HG02852 (cell line): ENCODE results near the gene ARHGAP26.

ENCODE experiments used
- ATAC-seq: cut with Tn5 transposase; IDR thresholded peaks from one replicate; pipeline ENCODE4 v1.9.1; 2021; ENCODE audit warnings: mild to moderate bottlenecking, moderate library complexity; ENCODE audit not compliant: unreplicated experiment

Gene ARHGAP26

GRCh38 chr5:142783601-142784341 lies 13.6 kb downstream of the ARHGAP26 start:
- peak; percentile 76 for ATAC-seq

GRCh38 chr5:142784401-142784955 lies 14.3 kb downstream of the ARHGAP26 start:
- ATAC-seq = no peak

GRCh38 chr5:142785206-142785605 lies 15.0 kb downstream of the ARHGAP26 start:
- ATAC-seq = no peak

GRCh38 chr5:142789206-142789605 lies 19.0 kb downstream of the ARHGAP26 start:
- no peak for ATAC-seq

- no peak for ATAC-seq
Measured at GRCh38 chr5:142792012-142792864, 22.1 kb downstream of the ARHGAP26 start.

- no peak for ATAC-seq
Measured at GRCh38 chr5:142792865-142793232, 22.7 kb downstream of the ARHGAP26 start.

- no peak for ATAC-seq
Measured at GRCh38 chr5:142794537-142794936, 24.4 kb downstream of the ARHGAP26 start.

GRCh38 chr5:142795251-142795650 lies 25.1 kb downstream of the ARHGAP26 start:
- no peak for ATAC-seq

GRCh38 chr5:142796492-142797109 lies 26.4 kb downstream of the ARHGAP26 start:
- no peak for ATAC-seq

- no peak for ATAC-seq
Measured at GRCh38 chr5:142797420-142797819, 27.2 kb downstream of the ARHGAP26 start.

- no peak for ATAC-seq
Measured at GRCh38 chr5:142798099-142798770, 28.1 kb downstream of the ARHGAP26 start.

GRCh38 chr5:142800776-142801494 lies 30.8 kb downstream of the ARHGAP26 start:
- ATAC-seq = peak; percentile 83

- ATAC-seq = no peak
Measured at GRCh38 chr5:142801495-142801871, 31.3 kb downstream of the ARHGAP26 start.

- no peak for ATAC-seq
Measured at GRCh38 chr5:142803428-142804125, 33.4 kb downstream of the ARHGAP26 start.

- ATAC-seq = no peak
Measured at GRCh38 chr5:142805339-142805738, 35.2 kb downstream of the ARHGAP26 start.

GRCh38 chr5:142806841-142807267 lies 36.7 kb downstream of the ARHGAP26 start:
- no peak for ATAC-seq

- ATAC-seq = peak; percentile 55
Measured at GRCh38 chr5:142807372-142807911, 37.3 kb downstream of the ARHGAP26 start.

- ATAC-seq = no peak
Measured at GRCh38 chr5:142808878-142809598, 38.9 kb downstream of the ARHGAP26 start.

GRCh38 chr5:142810081-142810480 lies 39.9 kb downstream of the ARHGAP26 start:
- ATAC-seq = no peak
